PC-3 (cell line): Measurements from ENCODE around the gene ZNF512B. TPM values are rescaled to one million over a fixed set of nuclear protein-coding genes. Genes with fewer than 3 reads are reported as not detected.
A peak's percentile ranks its signal among the peaks of the same experiment; 100 is the strongest.

Experiments
- ATAC-seq: fragments of 200-7000 bp; cut with Tn5 transposase; 2 replicates; pipeline ENCODE4 v1.9.1; 2020; ENCODE audit warnings: mild to moderate bottlenecking, moderate library complexity
- BruUV-seq: library from RNA; stranded (reverse); fragments of 400-500 nt; replicated peaks from 2 replicates; lab custom pipeline; 2021; lab: Mats Ljungman, UMichigan
- CTCF ChIA-PET: fragments of 300-600 bp; sonication (Branson Sonifier 250); formaldehyde crosslinking; loops from one replicate; lab custom pipeline; 2022; ENCODE audit warnings: antibody characterized with exemption; lab: Charles Lee
- POLR2A ChIA-PET: fragments of 300-600 bp; sonication (Branson Sonifier 250); formaldehyde crosslinking; loops from one replicate; lab custom pipeline; 2022; ENCODE audit warnings: antibody characterized with exemption; ENCODE audit not compliant: unreplicated experiment; lab: Charles Lee
- DNase-seq: peaks from one replicate; pipeline ENCODE4 v3.0.0-alpha.2; 2015
- H2AFZ ChIP-seq: fragments of 300-600 bp; sonication (generic); 2 replicates; pipeline ENCODE4 v1.6.0; 2016; ENCODE audit warnings: antibody characterized with exemption, low read length
- H3F3A ChIP-seq: fragments of 300-600 bp; sonication (generic); one replicate; pipeline ENCODE4 v1.6.0; 2017; ENCODE audit warnings: antibody characterized with exemption, low read length, control low read depth, mild to moderate bottlenecking; ENCODE audit not compliant: unreplicated experiment
- H3K27ac ChIP-seq: fragments of 300-600 bp; sonication (generic); 2 replicates; pipeline ENCODE4 v1.5.1; 2016; ENCODE audit warnings: mild to moderate bottlenecking, low read length
- H3K27me3 ChIP-seq: fragments of 300-600 bp; sonication (generic); 2 replicates; pipeline ENCODE4 v1.6.1; 2016; ENCODE audit warnings: low read length, mixed read lengths
- H3K36me3 ChIP-seq: fragments of 300-600 bp; sonication (generic); 2 replicates; pipeline ENCODE4 v1.6.1; 2016; ENCODE audit warnings: low read depth, mixed run types, low read length, mixed read lengths
- H3K4me1 ChIP-seq: fragments of 300-600 bp; sonication (generic); 2 replicates; pipeline ENCODE4 v1.5.1; 2016; ENCODE audit warnings: low read length; ENCODE audit not compliant: insufficient read depth
- H3K4me2 ChIP-seq: fragments of 300-600 bp; sonication (generic); 2 replicates; pipeline ENCODE4 v1.6.0; 2016; ENCODE audit warnings: low read length
- H3K4me3 ChIP-seq: fragments of 300-600 bp; sonication (generic); 2 replicates; pipeline ENCODE4 v1.5.1; 2016; ENCODE audit warnings: mild to moderate bottlenecking, low read length, mixed read lengths
- H3K79me2 ChIP-seq: fragments of 300-600 bp; sonication (generic); 2 replicates; pipeline ENCODE4 v1.6.1; 2017; ENCODE audit warnings: low read length, mixed read lengths
- H3K9ac ChIP-seq: fragments of 300-600 bp; sonication (generic); 2 replicates; pipeline ENCODE4 v1.6.0; 2016; ENCODE audit warnings: mild to moderate bottlenecking, low read length
- H3K9me2 ChIP-seq: fragments of 300-600 bp; sonication (generic); replicated peaks from 2 replicates; pipeline ENCODE4 v1.6.1; 2016; ENCODE audit warnings: mixed run types, low read length, mixed read lengths
- H3K9me3 ChIP-seq: fragments of 300-600 bp; sonication (generic); 2 replicates; pipeline ENCODE4 v1.6.1; 2016; ENCODE audit warnings: low read length, mixed read lengths
- H4K20me1 ChIP-seq: fragments of 300-600 bp; sonication (generic); 2 replicates; pipeline ENCODE4 v1.6.1; 2016; ENCODE audit warnings: low read length, mixed read lengths
- EZH2 ChIP-seq: fragments of 300-600 bp; sonication (generic); IDR thresholded peaks from one replicate; pipeline ENCODE4 v1.6.1; 2017; ENCODE audit warnings: antibody characterized with exemption, mild to moderate bottlenecking, low read length; ENCODE audit not compliant: unreplicated experiment
- EZH2phosphoT487 ChIP-seq: fragments of 300-600 bp; sonication (generic); IDR thresholded peaks from 2 replicates; pipeline ENCODE4 v1.6.1; 2018; ENCODE audit warnings: mild to moderate bottlenecking, antibody characterized with exemption, low read length, borderline replicate concordance
- intact Hi-C: fragments of 100-400 bp; cut with micrococcal nuclease; formaldehyde crosslinking; loops from 2 replicates; pipeline ENCODE4 v1.9.0; 2023
- total RNA-seq: library from RNA; depleted of rRNA; stranded (reverse); fragments of >200 nt; gene quantifications from 2 replicates; pipeline ENCODE4 v1.2.3, GENCODE V29; 2014
- TF ChIP-seq, protein P1 (sequence below): fragments of 300-600 bp; sonication (generic); conservative IDR thresholded peaks from 2 replicates; pipeline ENCODE4 v1.5.1; 2017; ENCODE audit warnings: antibody characterized with exemption, low read depth, mild to moderate bottlenecking, low read length

Gene ZNF512B
- total RNA-seq, 1 experiment from 2014 or later = 18.0 TPM

DNA sequence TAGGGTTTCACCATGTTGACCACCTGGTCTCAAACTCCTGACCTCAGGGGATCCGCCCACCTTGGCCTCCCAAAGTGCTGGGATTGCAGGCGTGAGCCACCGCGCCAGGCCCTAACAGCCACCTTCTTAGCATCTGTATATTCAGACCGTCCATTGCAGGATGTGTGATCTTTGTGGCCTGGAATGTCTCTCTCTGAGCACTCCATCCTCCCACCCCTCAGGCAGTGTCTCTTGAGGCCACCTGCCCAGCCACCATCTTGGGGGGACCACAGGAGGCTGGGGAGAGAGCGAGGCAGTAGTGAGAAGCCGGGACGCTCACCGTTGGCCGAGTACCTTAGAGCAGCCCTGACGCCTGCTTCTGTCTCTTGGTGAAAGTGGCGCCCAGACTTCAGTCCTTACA is 56.0 kb downstream of the ZNF512B start:
- Histone ChIP-seq H3K9me3 (no peaks in the 10 kb centered on the region), H2AFZ (no peak overlapping the region), H4K20me1 (peaks cover 19% of the 10 kb centered on the region; the same call in 1 of the 2 replicates), H3K4me1 (peaks cover 28% of the 10 kb centered on the region), H3K4me3 (no peak overlapping the region), H3K9me2 (no peaks in the 10 kb centered on the region), H3K4me2 (no peak overlapping the region), H3K9ac (no peak overlapping the region), H3F3A (peaks cover 7% of the 10 kb centered on the region), H3K27ac (no peak overlapping the region), H3K36me3 (peaks cover 10% of the 10 kb centered on the region), H3K27me3 (no peaks in the 10 kb centered on the region), H3K79me2 (peaks cover 90% of the 10 kb centered on the region)
- DNase-seq (no peak), ATAC-seq (no peak)
- POLR2A ChIA-PET = no interaction called here
- intact Hi-C loops = no loop called here
- no TSS peak for BruUV-seq
- TF ChIP-seq EZH2phosphoT487 = no peak
- no peak for TF ChIP-seq EZH2
- TF ChIP-seq, protein P1, sequence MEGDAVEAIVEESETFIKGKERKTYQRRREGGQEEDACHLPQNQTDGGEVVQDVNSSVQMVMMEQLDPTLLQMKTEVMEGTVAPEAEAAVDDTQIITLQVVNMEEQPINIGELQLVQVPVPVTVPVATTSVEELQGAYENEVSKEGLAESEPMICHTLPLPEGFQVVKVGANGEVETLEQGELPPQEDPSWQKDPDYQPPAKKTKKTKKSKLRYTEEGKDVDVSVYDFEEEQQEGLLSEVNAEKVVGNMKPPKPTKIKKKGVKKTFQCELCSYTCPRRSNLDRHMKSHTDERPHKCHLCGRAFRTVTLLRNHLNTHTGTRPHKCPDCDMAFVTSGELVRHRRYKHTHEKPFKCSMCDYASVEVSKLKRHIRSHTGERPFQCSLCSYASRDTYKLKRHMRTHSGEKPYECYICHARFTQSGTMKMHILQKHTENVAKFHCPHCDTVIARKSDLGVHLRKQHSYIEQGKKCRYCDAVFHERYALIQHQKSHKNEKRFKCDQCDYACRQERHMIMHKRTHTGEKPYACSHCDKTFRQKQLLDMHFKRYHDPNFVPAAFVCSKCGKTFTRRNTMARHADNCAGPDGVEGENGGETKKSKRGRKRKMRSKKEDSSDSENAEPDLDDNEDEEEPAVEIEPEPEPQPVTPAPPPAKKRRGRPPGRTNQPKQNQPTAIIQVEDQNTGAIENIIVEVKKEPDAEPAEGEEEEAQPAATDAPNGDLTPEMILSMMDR = no peak
- CTCF ChIA-PET = no interaction called here

DNA sequence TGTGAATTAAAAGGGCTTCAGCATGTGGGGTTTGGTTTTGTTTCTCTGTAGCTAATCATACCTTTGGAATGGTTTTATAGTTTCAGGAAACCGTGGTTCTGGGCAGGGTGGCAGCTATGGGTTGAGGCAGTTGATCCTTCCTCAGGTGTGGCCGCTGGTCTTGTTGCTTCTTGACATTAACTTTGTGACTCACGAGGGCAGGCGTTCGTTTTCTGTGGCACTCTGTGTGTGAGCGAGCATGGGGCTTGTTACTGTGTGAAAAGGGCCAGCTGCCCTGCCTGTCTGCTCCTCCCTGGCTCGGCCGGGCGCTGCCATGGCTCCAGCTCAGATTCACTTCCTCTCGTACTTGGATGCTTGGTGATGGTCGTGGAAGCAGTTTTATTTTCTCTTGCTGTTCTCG is 58.6 kb downstream of the ZNF512B start:
- ChIA-PET POLR2A (interaction anchor here (0.6 to 1.4 kb wide), 3 partner anchors 29 to 46 kb away, joined by 3 to 12 read pairs (median 5); partner anchors contain the start of genes TPD52L2 and UCKL1), CTCF (interaction anchor here (0.6 to 1.2 kb wide), 4 partner anchors 63 to 688 kb away, joined by 3 to 7 read pairs (median 4); no protein-coding TSS in a partner anchor)
- Histone ChIP-seq H3K4me1 (peaks cover 28% of the 10 kb centered on the region), H3F3A (peaks cover 7% of the 10 kb centered on the region), H3K27me3 (no peaks in the 10 kb centered on the region), H3K4me3 (peak overlapping the region; percentile 41), H3K9ac (peak overlapping the region; percentile 30), H3K79me2 (peaks cover 93% of the 10 kb centered on the region), H3K9me2 (no peaks in the 10 kb centered on the region), H4K20me1 (peaks cover 19% of the 10 kb centered on the region; the same call in 1 of the 2 replicates), H3K9me3 (no peaks in the 10 kb centered on the region), H2AFZ (peak overlapping the region; percentile 8; the same call in 1 of the 2 replicates), H3K36me3 (peaks cover 5% of the 10 kb centered on the region; the same call in 1 of the 2 replicates), H3K27ac (peak overlapping the region; percentile 74), H3K4me2 (peak overlapping the region; percentile 80)
- peak; percentile 96 for ATAC-seq
- TF ChIP-seq EZH2phosphoT487 (no peak), EZH2 (no peak)
- TF ChIP-seq, protein P1 = no peak
- intact Hi-C loops = loop anchor here (1.0 to 2.0 kb wide), 3 partner anchors 14 to 62 kb away; partner anchors contain the start of gene UCKL1
- BruUV-seq = no TSS peak
- DNase-seq = peak; percentile 92
